Bladder microvascular endothelial cell (primary cell): ENCODE measurements around the gene HEATR5A. TPM values are rescaled to one million over a fixed set of nuclear protein-coding genes. Genes with fewer than 3 reads are reported as not detected.

Experiments
- total RNA-seq: library from RNA; depleted of rRNA; stranded (reverse); fragments of >200 nt; gene quantifications from 2 replicates; pipeline ENCODE4 v1.2.3, GENCODE V29; 2014

The HEATR5A gene
- 20.2 and 50.3 TPM in 2 replicates for total RNA-seq

DNA sequence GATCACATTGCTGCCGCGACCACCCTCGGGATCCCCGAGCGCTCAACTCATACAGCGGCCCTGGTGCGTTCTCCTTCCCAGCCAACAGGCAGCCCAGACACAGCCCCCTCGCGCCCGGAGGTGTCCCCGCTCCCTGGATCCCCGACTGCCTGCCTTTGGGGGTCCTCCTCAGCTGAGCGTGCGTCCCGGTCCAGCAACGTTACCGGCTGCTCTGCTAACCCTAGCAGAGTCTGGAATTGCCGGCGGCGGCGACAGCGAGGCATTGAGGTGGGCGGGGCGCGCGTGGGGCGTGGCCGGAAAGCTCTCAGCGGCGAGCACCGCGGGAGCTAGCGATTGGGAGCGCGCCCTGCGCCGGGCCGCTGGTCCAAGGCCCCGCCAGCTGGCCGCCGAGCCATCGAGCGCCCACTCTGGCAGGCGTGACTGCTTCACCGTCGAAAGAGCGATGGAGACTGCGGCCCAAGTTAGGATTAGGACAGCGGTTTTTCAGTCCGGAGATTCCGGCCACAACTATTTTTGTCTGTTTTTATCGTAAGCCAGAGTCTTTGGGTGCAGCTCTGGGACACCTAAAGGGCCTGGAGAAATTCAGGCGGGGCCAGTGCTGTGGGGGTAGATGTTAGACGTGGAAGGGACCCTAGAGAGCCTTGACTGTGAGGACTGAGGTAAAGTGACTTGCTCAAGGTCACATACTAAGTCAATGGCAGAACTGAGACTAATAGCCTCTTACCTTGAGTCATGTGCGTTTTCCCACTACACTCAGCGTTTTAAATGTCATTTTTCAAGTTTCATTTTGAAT lies at the start of gene HEATR5A:
HEATR5A (minus strand) TSS at position 232 of the 793 bp plus-strand sequence. CDS start 17,575 bp downstream, outside the sequence.

DNA sequence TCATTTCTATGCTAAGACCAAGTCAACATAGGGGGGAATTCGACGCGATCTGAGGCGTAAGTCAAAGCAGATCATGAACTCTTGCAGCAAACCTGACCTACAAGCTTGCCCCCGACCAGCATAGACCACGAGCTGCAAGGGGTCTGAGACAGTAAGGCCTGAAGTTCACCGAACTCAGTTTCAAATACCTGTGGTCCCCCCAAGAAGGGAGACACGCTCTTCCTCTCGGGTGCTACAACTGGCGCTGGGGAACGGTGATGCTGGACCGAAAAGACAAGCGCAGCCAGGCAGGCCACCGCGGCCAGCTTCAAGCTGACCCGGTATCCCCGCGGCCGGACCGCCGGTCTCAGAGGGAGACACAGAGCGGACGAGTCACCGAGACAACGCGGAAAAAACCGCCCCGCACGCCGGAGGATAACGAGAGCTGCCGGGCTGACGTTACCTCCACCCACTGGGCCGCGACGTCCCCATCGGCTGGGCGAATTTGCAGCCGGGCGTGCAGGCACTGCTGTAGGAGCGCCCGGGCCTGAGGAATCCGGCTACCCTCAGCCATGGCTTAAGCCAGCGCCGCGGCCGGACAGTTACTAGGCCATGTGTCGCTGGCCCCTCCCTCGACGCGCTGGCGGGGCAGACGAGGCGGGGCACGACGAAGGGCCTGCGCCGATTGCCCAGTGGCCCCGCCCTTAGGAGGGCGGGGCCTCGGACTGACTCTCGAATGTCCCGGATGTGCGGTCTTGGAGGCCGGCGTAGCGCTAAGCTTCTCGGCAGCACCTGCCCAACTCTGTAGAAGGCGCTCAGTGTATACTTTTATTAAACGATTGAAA lies 36.7 kb upstream of the HEATR5A start, which contains the start of gene DTD2:
DTD2 (minus strand) TSS at position 666 of the 824 bp plus-strand sequence; CDS start at position 553, 113 bp downstream.

Other genes starting within 250 kb of the HEATR5A start
- gene HECTD1, start 212.8 kb downstream of the HEATR5A start, total RNA-seq: 239 and 486 TPM in 2 replicates
- 12.1 and 16.8 TPM in 2 replicates for gene DTD2, start 37.0 kb upstream of the HEATR5A start, total RNA-seq
- gene GPR33, start 67.5 kb upstream of the HEATR5A start, total RNA-seq: not detected in 2 replicates
- gene NUBPL, start 140.9 kb upstream of the HEATR5A start, total RNA-seq: 2.8 and 4.8 TPM in 2 replicates